SK-N-DZ (cell line): ENCODE measurements around the gene NRG2.

Experiments
- DNase-seq: peaks from one replicate; pipeline ENCODE4 v3.0.0-alpha.2; 2015; ENCODE audit warnings: low spot score

Gene NRG2

GRCh38 chr5:139904566-139904815, 138.6 kb downstream of the NRG2 start:
- no peak for DNase-seq

DNA sequence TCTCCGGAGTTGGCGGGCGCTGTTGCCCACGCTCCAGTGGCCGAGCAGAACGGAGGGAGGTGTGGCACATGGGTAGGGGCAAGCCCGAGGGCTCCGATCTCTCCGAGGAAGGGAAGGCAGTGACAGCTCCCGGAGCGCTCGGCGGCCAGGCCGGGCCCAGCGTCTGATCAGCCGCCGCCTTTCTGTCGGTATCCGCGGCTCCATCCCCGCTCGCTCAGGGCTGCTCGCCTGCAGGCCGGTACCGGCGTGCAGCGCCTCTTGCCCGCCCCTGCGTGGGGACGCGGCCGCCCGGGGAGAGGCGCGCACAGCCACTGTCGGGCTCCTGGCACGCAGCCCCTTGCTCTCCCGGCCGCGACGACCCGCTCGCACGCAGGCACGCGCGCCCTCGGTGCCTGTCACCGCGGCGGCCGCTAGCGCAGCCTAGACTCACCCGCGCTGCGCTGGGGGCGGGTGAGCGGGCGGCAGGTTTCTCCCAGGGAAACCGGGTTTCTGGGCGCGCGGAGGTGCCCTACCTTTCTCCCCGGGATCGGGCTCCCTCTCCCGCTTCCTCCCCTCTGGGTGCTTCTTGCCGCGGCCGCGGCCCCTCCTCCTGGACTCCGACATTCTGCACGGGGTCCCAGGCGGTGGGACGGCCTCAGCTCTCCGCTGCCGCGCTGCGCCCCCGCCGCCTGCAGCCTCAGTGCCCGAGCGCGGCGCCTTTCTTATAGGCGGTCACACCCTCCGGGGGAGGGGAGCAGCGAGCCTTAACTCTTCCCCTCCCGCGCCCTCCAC, 139.1 kb downstream of the NRG2 start:
- peak; percentile 22 for DNase-seq

DNA sequence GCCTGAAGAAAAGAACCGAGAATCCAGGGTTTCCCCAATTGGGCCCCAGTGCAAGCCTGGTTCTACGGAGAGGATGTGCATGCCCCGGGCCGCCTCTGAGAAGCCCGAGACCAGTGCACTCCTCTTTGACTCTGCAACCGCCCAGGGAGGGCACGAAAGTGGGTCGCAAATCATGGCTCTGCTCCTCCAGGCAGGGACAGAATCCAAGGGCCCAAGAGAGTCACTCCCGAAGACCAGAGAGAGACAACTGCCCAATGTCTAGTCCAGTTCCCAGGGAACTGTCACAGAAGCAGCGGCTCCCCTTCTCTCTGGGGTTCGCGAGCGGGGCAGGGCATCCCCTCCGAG, 139.7 kb downstream of the NRG2 start:
- DNase-seq, result no peak

GRCh38 chr5:139901986-139902385, 141.1 kb downstream of the NRG2 start:
- DNase-seq, result no peak

- DNase-seq, result no peak
Measured at GRCh38 chr5:139901251-139901575, 141.9 kb downstream of the NRG2 start.

GRCh38 chr5:139900546-139901250, 142.4 kb downstream of the NRG2 start:
- DNase-seq, result no peak

DNA sequence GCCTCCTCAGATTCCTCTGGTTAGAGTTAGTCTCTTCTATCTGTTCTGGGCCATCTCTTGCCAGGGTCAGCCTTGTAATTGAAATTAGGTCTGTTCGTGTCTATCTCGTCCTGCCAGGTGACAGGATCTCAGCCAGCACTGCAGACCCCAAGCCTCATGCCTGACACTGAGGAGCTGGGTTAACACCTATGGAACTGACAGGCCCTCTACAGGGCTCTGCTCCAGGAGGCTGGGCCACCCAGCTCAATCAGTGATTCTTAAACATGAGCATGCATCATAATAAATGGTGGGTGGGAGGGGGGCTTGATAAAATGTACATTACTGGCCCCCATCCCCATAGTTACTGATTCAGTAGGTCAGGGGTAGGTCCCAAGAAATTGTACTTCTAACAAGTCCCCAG, 144.1 kb downstream of the NRG2 start:
- DNase-seq, result no peak

DNA sequence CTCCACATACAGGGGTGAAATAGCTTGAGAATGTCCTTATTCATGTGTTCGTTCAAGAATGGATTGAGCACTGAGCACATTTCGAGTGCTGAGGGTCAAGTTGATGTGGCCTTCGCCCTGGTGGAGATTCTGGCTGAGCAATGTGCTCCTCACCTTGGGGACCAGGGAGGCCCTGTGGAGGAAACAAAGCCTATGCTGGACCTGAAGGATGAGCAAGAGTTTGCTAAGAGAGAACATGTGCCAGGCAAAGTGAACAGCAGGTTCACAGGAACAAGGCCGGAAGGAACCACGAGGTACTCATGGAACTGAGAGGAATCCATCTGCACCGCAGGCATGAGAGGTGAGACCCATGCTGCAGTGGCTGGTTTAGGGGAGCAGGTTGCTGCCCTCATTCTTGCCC, 145.1 kb downstream of the NRG2 start:
- DNase-seq, result no peak

DNA sequence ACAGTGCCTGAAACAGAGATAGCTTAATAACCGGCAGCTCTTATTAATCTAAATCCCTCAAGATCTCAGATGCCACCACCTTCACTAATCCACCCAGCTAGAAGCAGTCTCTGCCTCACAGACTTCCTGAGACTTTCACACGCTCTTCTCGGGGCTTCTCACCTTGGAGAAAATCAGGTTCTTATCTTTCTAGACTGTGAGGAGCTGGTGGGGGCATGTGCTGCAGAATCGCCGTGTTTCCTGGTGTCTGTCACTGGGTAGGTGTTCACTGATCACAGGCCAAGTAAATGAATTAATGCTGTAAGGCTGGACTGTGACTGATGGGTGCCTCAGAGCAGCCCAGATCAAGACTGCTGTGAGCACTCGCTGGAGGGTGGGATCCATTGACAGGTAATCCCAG, 145.8 kb downstream of the NRG2 start:
- DNase-seq, result no peak

- no peak for DNase-seq
Measured at GRCh38 chr5:139896718-139897117, 146.4 kb downstream of the NRG2 start.

DNA sequence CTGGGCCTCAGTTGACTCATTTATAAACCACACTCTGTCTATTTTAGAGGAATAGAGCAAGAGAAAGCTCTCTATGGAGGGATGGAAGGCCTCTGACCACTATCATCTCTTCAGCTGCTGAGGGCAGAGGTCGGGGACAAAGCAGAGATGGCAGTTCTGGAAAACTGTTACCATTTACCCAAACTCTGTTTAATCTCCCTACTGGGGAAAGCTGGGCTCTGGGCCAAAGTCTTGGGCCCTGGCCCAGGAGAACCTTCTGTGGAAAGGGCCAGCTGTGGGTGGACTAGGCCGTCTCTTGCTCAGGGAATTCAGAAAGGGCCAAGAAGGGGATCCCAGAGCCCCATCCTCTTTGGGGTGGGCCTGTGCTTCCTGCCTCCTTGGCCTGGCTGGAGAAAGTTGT, 147.5 kb downstream of the NRG2 start:
- no peak for DNase-seq

DNA sequence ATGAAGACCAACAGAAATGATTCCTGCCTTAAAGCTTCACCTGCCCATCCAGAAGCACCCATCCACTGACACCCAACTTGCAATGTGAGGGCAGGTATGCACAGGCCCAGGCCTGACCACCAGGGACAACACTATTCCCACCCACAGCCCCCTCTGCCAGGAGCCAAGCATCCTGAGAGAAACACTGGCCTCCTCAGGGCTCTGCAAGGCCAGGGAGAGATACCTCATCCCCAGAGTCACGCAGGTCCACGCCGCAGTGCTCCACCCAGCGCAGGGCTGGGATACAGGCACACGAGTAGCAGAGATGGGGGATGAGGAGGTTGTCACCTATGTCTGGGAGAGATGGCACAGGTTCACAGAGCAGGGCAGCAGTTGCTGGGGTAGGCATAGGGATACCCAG, 148.1 kb downstream of the NRG2 start:
- no peak for DNase-seq

- no peak for DNase-seq
Measured at GRCh38 chr5:139893873-139894272, 149.2 kb downstream of the NRG2 start.

- no peak for DNase-seq
Measured at GRCh38 chr5:139889410-139889809, 153.7 kb downstream of the NRG2 start.

- no peak for DNase-seq
Measured at GRCh38 chr5:139888370-139888769, 154.7 kb downstream of the NRG2 start.

DNA sequence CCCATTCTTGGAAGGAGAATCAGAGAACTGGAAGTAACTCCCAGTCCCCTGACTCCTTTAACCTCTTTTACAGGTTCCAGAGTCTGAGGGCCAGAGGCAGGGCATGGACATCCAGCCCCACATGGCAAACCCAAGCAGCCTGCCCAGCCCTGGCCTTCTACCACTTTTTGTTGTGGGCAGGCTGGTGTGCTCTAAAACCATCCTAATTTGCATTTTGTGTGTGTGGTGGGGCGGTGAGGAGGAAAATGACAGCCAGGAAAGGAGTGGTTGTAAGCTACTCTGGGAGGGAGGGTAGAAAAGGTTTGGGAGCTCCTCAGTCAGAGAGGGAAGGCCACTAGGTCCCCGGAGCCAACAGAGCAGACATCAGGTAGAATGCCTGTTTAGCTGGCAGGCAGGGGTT, 156.9 kb downstream of the NRG2 start:
- DNase-seq, result no peak

GRCh38 chr5:139885857-139886208, 157.3 kb downstream of the NRG2 start:
- DNase-seq, result no peak

GRCh38 chr5:139885172-139885856, 157.8 kb downstream of the NRG2 start:
- no peak for DNase-seq

GRCh38 chr5:139884734-139885133, 158.4 kb downstream of the NRG2 start:
- DNase-seq, result no peak

GRCh38 chr5:139884144-139884543, 159.0 kb downstream of the NRG2 start:
- no peak for DNase-seq

- DNase-seq, result no peak
Measured at GRCh38 chr5:139882961-139883539, 160.0 kb downstream of the NRG2 start.

GRCh38 chr5:139882316-139882715, 160.8 kb downstream of the NRG2 start:
- no peak for DNase-seq

- no peak for DNase-seq
Measured at GRCh38 chr5:139881143-139881733, 161.9 kb downstream of the NRG2 start.
